HEK293 (cell line): ENCODE measurements around the gene ZEB2.

Experiments used
- CTCF ChIA-PET: fragments of 350-600 bp; formaldehyde crosslinking; extraction: SDS; loops from one replicate; lab custom pipeline; 2021; ENCODE audit warnings: antibody characterized with exemption; lab: Yijun Ruan, JAX
- POLR2A ChIA-PET: fragments of 300-600 bp; formaldehyde crosslinking; extraction: SDS; loops from one replicate; lab custom pipeline; 2020; ENCODE audit warnings: antibody characterized with exemption, inconsistent platforms; lab: Yijun Ruan, JAX
- H3K27ac ChIP-seq: fragments of 200-500 bp; sonication (Bioruptor generic); 2 replicates; pipeline ENCODE4 v1.5.1; 2014; ENCODE audit warnings: low read depth, low read length, control low read depth, inconsistent platforms; ENCODE audit errors: extremely low read depth
- H3K36me3 ChIP-seq, 2 experiments: fragments of 200-500 bp in 1 of 2; sonication (Bioruptor generic) in 1 of 2; 1 replicate in 1 of 2; 2 replicates in 1 of 2; pipeline ENCODE4 v1.5.1; 2014 to 2017; ENCODE audit warnings: inconsistent platforms in 2 of 2, low read length in 2 of 2; ENCODE audit not compliant: control insufficient read depth in 2 of 2, insufficient read depth in 1 of 2
- H3K4me1 ChIP-seq: fragments of 200-500 bp; sonication (Bioruptor generic); 2 replicates; pipeline ENCODE4 v1.5.1; 2014; ENCODE audit warnings: mild to moderate bottlenecking, low read length, inconsistent platforms; ENCODE audit not compliant: control insufficient read depth, insufficient read depth
- H3K4me3 ChIP-seq: 2 replicates; pipeline ENCODE4 v1.5.1; 2011; ENCODE audit warnings: low read depth, mild to moderate bottlenecking, control low read depth, low read length, moderate library complexity
- H3K9me3 ChIP-seq: fragments of 200-500 bp; sonication (Bioruptor generic); 2 replicates; pipeline ENCODE4 v1.5.1; 2014; ENCODE audit warnings: low read depth, low read length, inconsistent platforms; ENCODE audit not compliant: control insufficient read depth, insufficient read depth
- BCL11A ChIP-seq: fragments of 450-650 bp; formaldehyde crosslinking; IDR thresholded peaks from 2 replicates; pipeline ENCODE4 v1.5.1; 2016; ENCODE audit warnings: low read depth, missing biosample characterization, missing genetic modification characterization
- GLI4 ChIP-seq: fragments of 450-650 bp; formaldehyde crosslinking; IDR thresholded peaks from 2 replicates; pipeline ENCODE4 v1.5.1; 2016; ENCODE audit warnings: missing biosample characterization, missing genetic modification characterization
- KLF8 ChIP-seq: fragments of 450-650 bp; formaldehyde crosslinking; IDR thresholded peaks from 2 replicates; pipeline ENCODE4 v1.5.1; 2016; ENCODE audit warnings: missing biosample characterization, missing genetic modification characterization
- REPIN1 ChIP-seq: fragments of 450-650 bp; formaldehyde crosslinking; IDR thresholded peaks from 2 replicates; pipeline ENCODE4 v1.5.1; 2017; ENCODE audit warnings: missing biosample characterization, missing genetic modification characterization, low read depth
- ZFP3 ChIP-seq: fragments of 450-650 bp; formaldehyde crosslinking; IDR thresholded peaks from 2 replicates; pipeline ENCODE4 v1.5.1; 2016; ENCODE audit warnings: low read depth, missing biosample characterization, missing genetic modification characterization
- ZNF132 ChIP-seq: fragments of 450-650 bp; formaldehyde crosslinking; IDR thresholded peaks from 2 replicates; pipeline ENCODE4 v1.5.1; 2017; ENCODE audit warnings: missing biosample characterization, missing genetic modification characterization, borderline replicate concordance
- ZNF133 ChIP-seq: fragments of 450-650 bp; formaldehyde crosslinking; IDR thresholded peaks from 2 replicates; pipeline ENCODE4 v1.5.1; 2016; ENCODE audit warnings: missing biosample characterization, missing genetic modification characterization
- ZNF19 ChIP-seq: fragments of 450-650 bp; formaldehyde crosslinking; IDR thresholded peaks from 2 replicates; pipeline ENCODE4; 2016; ENCODE audit warnings: missing biosample characterization, missing genetic modification characterization, low read depth
- ZNF350 ChIP-seq: fragments of 450-650 bp; formaldehyde crosslinking; IDR thresholded peaks from 2 replicates; pipeline ENCODE4 v1.5.0; 2017; ENCODE audit warnings: missing biosample characterization, mild to moderate bottlenecking, missing genetic modification characterization
- ZNF366 ChIP-seq: fragments of 450-650 bp; formaldehyde crosslinking; conservative IDR thresholded peaks from 2 replicates; pipeline ENCODE4 v1.5.1; 2016; ENCODE audit warnings: missing biosample characterization, missing genetic modification characterization
- ZNF391 ChIP-seq: fragments of 450-650 bp; formaldehyde crosslinking; IDR thresholded peaks from 2 replicates; pipeline ENCODE4 v1.5.1; 2016; ENCODE audit warnings: low read depth, missing biosample characterization, missing genetic modification characterization, borderline replicate concordance
- ZNF548 ChIP-seq: fragments of 450-650 bp; formaldehyde crosslinking; IDR thresholded peaks from 2 replicates; pipeline ENCODE4 v1.5.1; 2016; ENCODE audit warnings: missing biosample characterization, missing genetic modification characterization
- ZNF600 ChIP-seq: fragments of 450-650 bp; formaldehyde crosslinking; IDR thresholded peaks from 2 replicates; pipeline ENCODE4 v1.5.1; 2016; ENCODE audit warnings: missing biosample characterization, missing genetic modification characterization
- ZNF785 ChIP-seq: fragments of 450-650 bp; formaldehyde crosslinking; IDR thresholded peaks from 2 replicates; pipeline ENCODE4 v1.5.1; 2016; ENCODE audit warnings: missing biosample characterization, missing genetic modification characterization
- TF ChIP-seq, protein P1 (sequence below): fragments of 450-650 bp; formaldehyde crosslinking; IDR thresholded peaks from 2 replicates; pipeline ENCODE4 v1.5.1; 2016; ENCODE audit warnings: missing biosample characterization, missing genetic modification characterization
- TF ChIP-seq, protein P2 (sequence below): fragments of 450-650 bp; IDR thresholded peaks from 2 replicates; pipeline ENCODE4 v1.5.1; 2018; ENCODE audit warnings: missing biosample characterization, missing genetic modification characterization
- TF ChIP-seq, protein P3 (sequence below): fragments of 450-650 bp; formaldehyde crosslinking; IDR thresholded peaks from 2 replicates; pipeline ENCODE4 v1.5.1; 2016; ENCODE audit warnings: missing biosample characterization, missing genetic modification characterization
- TF ChIP-seq, protein P4 (sequence below): fragments of 450-650 bp; formaldehyde crosslinking; IDR thresholded peaks from 2 replicates; pipeline ENCODE4 v1.5.1; 2017; ENCODE audit warnings: missing biosample characterization, missing genetic modification characterization
- TF ChIP-seq, protein P5 (sequence below): fragments of 450-650 bp; formaldehyde crosslinking; IDR thresholded peaks from 2 replicates; pipeline ENCODE4 v1.5.1; 2016; ENCODE audit warnings: missing biosample characterization, missing genetic modification characterization

ZEB2 gene

DNA sequence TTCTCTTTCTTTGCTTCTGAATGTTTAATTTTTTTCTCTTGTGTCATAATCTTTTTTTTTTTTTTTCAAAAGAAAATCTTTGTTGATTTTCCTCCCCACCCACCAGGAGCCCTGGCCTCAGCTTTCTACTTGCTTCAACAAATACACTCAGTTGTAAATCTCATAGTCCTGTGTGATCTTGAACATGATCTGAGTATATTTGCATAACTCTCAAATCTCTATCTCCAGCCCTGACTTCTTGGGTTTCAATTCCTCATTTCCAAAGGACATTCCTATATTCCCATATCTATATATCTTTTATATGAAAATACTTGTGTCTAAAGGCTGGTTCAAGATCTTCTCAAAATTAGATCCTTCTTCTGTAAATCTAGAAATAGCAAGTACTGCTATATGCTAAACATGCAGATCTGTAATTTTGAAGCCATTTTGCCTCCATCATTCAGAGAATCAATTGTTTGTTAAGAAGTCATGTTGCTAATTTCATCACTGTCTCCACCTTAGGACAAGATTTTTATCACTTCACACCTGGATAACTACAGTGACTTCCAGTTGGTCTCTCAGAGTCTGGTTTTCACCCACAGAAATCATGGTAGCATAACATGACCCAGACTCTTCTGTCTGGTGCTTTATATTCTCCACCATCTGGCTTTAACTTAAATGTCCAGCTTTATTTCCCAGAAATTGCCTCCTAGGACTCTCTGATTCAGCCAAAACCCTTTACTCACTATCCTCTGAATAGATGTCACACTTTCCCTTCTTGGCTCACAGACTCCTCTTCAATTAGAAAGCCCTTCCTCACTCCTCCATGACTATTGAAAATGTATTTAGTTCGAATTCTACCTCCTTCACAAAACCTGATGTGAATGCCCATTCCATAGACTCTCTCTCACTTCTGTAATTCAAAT is 98.1 kb downstream of the ZEB2 start:
- Histone ChIP-seq H3K27ac (no peak overlapping the region), H3K36me3 (peaks cover 0 to 26% of the 10 kb centered on the region in 2 experiments; a peak in 1 of 3 replicates), H3K4me3 (no peak overlapping the region), H3K4me1 (0 out of 2 replicates have a peak, but pooled peaks cover under 1% of the 10 kb centered on the region), H3K9me3 (no peaks in the 10 kb centered on the region)
- no peak for TF ChIP-seq ZNF133 (tag by site-specific recombination)
- TF ChIP-seq, protein P1, sequence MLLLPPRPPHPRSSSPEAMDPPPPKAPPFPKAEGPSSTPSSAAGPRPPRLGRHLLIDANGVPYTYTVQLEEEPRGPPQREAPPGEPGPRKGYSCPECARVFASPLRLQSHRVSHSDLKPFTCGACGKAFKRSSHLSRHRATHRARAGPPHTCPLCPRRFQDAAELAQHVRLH (tag by site-specific recombination), result no peak
- no peak for TF ChIP-seq REPIN1 (tag by site-specific recombination)
- no peak for TF ChIP-seq GLI4
- TF ChIP-seq ZNF132 (tag by site-specific recombination), result no peak
- TF ChIP-seq ZFP3 (tag by site-specific recombination), result no peak
- TF ChIP-seq ZNF548 (tag by site-specific recombination), result no peak
- no peak for TF ChIP-seq BCL11A
- TF ChIP-seq ZNF366 (tag by site-specific recombination), result no peak
- TF ChIP-seq, protein P2, sequence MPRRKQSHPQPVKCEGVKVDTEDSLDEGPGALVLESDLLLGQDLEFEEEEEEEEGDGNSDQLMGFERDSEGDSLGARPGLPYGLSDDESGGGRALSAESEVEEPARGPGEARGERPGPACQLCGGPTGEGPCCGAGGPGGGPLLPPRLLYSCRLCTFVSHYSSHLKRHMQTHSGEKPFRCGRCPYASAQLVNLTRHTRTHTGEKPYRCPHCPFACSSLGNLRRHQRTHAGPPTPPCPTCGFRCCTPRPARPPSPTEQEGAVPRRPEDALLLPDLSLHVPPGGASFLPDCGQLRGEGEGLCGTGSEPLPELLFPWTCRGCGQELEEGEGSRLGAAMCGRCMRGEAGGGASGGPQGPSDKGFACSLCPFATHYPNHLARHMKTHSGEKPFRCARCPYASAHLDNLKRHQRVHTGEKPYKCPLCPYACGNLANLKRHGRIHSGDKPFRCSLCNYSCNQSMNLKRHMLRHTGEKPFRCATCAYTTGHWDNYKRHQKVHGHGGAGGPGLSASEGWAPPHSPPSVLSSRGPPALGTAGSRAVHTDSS (tag by site-specific recombination), result no peak
- TF ChIP-seq ZNF785, result no peak
- POLR2A ChIA-PET, result no interaction called here
- CTCF ChIA-PET, result no interaction called here

DNA sequence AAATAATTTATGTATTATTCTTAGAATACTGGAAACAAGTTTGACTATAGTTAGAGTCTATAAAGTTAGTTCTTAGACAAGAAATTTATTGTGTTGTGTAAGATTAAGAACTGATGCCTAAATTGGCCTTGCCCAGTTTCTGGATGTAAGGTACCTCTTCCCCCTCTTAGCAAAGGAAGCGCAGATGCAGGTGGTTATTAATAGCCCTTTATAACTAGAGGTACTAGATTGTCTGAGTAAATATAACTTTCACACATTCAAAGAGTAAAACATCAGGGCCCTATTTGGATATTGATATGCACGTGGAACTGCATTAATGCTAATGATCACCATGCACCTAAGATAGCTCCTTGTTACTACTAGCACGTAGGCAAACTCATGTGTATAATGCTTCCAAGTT is 100.7 kb downstream of the ZEB2 start:
- Histone ChIP-seq H3K9me3 (no peaks in the 10 kb centered on the region), H3K27ac (no peak overlapping the region), H3K4me1 (no peaks in the 10 kb centered on the region), H3K36me3 (peaks cover 0 to 18% of the 10 kb centered on the region in 2 experiments; a peak in 1 of 3 replicates), H3K4me3 (no peak overlapping the region)
- POLR2A ChIA-PET, result no interaction called here
- CTCF ChIA-PET, result no interaction called here
- TF ChIP-seq, protein P3, sequence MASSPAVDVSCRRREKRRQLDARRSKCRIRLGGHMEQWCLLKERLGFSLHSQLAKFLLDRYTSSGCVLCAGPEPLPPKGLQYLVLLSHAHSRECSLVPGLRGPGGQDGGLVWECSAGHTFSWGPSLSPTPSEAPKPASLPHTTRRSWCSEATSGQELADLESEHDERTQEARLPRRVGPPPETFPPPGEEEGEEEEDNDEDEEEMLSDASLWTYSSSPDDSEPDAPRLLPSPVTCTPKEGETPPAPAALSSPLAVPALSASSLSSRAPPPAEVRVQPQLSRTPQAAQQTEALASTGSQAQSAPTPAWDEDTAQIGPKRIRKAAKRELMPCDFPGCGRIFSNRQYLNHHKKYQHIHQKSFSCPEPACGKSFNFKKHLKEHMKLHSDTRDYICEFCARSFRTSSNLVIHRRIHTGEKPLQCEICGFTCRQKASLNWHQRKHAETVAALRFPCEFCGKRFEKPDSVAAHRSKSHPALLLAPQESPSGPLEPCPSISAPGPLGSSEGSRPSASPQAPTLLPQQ (tag by site-specific recombination), result no peak
- TF ChIP-seq ZNF19 (tag by site-specific recombination) (no peak), ZNF391 (no peak), ZNF350 (tag by site-specific recombination) (no peak), ZNF600 (tag by site-specific recombination) (no peak), KLF8 (tag by site-specific recombination) (no peak)
- TF ChIP-seq, protein P4, sequence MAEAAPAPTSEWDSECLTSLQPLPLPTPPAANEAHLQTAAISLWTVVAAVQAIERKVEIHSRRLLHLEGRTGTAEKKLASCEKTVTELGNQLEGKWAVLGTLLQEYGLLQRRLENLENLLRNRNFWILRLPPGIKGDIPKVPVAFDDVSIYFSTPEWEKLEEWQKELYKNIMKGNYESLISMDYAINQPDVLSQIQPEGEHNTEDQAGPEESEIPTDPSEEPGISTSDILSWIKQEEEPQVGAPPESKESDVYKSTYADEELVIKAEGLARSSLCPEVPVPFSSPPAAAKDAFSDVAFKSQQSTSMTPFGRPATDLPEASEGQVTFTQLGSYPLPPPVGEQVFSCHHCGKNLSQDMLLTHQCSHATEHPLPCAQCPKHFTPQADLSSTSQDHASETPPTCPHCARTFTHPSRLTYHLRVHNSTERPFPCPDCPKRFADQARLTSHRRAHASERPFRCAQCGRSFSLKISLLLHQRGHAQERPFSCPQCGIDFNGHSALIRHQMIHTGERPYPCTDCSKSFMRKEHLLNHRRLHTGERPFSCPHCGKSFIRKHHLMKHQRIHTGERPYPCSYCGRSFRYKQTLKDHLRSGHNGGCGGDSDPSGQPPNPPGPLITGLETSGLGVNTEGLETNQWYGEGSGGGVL (tag by site-specific recombination), result no peak
- TF ChIP-seq, protein P5, sequence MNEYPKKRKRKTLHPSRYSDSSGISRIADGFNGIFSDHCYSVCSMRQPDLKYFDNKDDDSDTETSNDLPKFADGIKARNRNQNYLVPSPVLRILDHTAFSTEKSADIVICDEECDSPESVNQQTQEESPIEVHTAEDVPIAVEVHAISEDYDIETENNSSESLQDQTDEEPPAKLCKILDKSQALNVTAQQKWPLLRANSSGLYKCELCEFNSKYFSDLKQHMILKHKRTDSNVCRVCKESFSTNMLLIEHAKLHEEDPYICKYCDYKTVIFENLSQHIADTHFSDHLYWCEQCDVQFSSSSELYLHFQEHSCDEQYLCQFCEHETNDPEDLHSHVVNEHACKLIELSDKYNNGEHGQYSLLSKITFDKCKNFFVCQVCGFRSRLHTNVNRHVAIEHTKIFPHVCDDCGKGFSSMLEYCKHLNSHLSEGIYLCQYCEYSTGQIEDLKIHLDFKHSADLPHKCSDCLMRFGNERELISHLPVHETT, result no peak
